Activated CD4-positive, alpha-beta T cell treated with anti-CD3 and anti-CD28 coated beads, Interleukin-2, amount 50 U/mL, for 1 hour (primary cell): Measurements from ENCODE around the gene ITPRIP.

Experiments used
- DNase-seq: peaks from one replicate; pipeline ENCODE4 v3.0.0-alpha.2; 2020

ITPRIP gene

DNA sequence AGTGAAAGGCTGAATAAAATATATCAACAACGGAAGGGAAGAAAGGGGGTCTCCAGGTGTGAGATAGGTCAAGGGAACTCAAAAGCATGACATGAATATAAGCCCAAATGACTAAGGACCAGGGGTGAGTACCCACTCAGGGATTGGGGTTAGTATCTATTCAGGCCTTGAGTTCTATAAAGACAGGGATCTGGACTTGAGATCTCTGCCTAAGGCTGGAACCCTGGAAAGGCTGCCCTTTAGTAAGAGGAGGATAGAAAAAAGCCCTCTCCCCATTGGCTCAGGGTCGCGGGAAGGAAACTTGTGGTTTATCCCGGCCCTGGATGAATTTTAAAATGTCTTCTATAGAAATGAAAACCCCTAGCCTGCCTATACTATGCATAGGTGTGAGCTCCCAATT lies 2.4 kb upstream of the ITPRIP start:
- DNase-seq, result no peak

DNA sequence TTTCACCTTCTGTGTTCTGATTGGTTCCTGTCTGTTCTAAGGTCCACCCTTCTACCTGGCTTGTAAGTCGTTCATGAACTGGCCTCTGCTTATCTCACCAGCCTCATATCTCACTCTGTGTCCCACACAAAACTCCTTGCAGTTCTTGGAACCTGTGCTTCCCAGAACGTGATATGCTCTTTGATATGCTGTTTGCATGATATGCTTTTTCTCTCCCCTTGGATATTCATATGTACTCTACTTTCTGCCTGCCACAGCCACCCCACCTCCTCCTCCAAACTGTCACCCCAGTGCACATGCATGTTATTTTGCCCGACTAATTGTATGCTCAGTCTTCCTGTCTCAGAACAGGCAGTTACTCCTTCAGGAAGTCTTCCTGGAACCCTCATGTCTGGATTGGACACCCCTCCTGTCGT lies 1.9 kb upstream of the ITPRIP start:
- DNase-seq, result no peak

DNA sequence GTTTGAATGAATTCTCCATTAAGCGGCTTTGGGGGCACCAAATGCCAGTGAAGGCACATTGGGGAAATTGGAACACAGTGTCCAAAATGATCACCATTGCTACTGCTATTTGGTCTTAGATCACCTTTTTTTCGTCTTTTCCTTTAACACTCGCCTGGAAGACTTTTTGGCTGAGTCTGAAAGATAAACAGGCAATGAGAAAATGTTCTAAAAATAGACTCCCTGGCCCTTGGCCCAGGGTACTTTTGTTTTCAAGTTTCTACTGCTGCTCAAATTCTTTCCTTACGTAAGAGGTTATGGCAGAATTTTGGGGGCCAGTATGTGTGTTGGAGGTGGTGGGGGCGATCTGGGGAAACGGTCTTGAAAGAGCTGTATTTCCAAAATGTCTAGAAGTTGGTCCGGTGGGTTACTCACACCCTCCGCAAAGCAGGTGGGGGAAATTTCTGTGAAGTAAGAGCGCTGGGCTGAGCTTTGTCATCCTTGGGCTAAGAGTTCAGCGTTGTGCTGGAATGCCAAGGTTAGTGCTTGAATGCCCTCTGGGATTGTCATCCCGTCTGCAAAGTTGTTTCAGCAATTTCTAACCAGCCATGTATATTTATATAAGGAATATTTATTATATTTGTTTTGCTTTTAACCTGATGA lies 1.3 kb upstream of the ITPRIP start:
- no peak for DNase-seq

DNA sequence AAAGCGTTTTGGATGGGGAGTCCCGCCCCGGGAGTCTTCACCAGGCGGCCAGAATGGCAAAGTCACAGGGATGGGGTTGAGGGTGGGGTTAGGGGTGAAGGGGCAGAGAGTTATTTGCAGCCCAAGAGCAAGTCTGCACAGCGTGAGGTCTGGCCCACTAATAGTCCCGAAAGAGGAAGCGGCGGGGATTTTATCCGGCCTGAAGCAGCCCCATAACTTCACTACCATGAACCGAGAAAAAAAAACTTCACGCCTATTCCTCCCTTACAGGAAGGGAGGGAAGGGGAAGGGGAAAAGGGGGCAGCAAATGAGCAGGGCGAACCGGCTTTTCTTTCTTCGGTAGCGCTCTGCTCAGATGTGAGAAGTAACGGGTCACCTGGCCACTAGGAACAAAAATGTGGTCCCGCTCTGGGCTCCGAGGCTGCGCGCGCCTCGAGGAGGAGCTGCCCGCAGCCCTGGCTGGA lies 712 bp downstream of the ITPRIP start:
- no peak for DNase-seq

- no peak for DNase-seq
These were observed 1.3 kb downstream of the ITPRIP start for GRCh38 chr10:104336821-104337467.

GRCh38 chr10:104334965-104335650 lies 3.2 kb downstream of the ITPRIP start:
- no peak for DNase-seq

DNA sequence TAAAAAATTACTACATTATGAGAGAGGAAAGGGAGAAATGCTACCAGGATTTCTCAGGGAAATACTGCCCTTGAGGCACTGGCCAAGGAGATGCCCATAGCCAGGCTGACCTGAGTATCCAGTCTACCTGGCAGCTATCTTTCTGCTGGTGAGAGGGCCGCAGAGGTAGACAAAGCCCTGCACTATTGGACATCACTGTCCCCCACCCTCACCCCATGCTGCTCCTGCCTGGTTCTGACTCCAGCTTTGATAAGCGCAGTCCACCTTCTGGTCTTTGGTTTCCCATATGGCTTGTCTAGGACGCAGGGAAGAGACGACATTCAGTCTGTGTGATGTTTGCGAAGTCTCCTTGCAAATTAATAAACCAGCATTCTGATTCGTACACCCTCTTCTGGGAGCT lies 3.7 kb downstream of the ITPRIP start:
- no peak for DNase-seq

- DNase-seq, result no peak
These were observed 4.4 kb downstream of the ITPRIP start for GRCh38 chr10:104333728-104334373.

DNA sequence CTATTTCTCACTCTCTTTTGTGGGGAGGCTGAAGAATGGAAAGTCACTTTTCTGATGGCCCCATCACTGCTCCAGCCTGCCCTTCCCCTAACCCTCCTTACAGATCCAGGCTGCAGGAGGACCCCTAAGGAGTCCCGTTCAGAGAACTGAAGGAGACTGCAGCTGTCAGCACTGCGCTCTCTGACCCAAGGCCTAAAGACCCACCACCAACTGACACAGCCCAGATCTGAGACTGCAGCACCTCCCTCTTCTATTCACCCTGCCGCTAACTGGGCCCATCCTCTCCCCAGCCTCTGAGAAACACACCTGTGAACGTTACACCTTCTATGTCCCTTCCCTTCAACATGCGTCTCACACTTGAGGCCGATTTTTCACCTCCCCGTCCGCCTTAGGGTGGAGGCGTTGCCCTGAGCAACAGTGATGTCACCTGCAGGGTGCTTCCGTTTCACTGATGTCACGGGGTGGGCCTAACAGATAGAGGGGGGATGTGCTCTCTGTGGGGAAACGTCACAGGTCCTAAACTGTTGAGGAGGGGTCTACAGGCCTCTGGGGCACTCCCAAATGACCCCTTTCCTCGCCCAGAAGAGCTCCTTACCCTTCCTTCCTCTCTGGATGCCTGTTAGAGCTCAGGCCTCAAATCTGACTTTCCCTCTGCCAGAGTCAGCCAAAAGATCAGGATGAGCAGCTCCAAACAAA lies 5.1 kb downstream of the ITPRIP start:
- peak; percentile 69 for DNase-seq

GRCh38 chr10:104332243-104333031 lies 5.8 kb downstream of the ITPRIP start:
- no peak for DNase-seq

GRCh38 chr10:104331208-104331838 lies 6.9 kb downstream of the ITPRIP start:
- DNase-seq, result no peak

DNA sequence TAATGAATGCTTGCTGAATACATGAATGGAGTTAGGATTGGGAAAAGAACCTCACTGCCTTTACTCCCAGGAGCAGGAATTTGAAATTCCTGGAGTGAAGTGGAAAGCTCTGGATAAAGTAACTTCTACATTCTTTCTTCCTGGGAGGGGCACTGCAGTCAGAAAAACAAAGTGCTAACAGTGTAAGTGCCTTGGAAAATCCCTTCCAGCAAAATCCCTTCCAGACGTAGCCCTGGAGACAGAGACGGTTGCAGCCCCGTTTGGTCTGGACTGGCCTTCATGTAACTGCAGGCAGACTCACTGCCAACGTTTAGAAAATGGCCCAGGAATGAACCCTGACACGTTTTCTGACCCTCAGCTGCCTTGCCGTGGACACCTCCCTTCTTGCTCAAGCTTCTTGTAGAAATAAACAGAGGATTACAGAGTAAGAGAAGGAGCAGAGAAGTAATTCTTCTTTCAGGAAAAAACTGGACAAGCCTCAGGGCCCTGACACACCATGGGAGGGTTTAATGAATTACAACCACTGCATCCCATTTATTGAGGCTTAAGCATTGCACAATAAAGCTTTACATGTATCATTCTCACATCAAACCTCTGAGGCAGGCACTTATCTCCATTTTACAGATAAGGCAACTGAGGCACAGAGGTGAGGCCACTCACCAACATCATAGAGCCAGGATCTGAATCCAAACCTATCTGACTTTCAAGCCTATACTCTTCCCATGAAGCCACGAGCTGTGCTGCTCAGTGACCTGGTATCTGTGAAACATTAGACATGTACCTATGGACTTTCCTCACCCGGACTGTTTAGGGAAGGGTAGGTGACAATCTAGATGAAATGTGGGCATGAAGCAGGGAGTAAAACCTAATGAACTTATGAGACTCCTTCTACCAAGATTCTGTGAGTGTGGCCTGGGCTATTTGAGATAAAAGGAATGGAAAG lies 7.8 kb downstream of the ITPRIP start:
- DNase-seq, result no peak

GRCh38 chr10:104329735-104330134 lies 8.5 kb downstream of the ITPRIP start:
- no peak for DNase-seq

DNA sequence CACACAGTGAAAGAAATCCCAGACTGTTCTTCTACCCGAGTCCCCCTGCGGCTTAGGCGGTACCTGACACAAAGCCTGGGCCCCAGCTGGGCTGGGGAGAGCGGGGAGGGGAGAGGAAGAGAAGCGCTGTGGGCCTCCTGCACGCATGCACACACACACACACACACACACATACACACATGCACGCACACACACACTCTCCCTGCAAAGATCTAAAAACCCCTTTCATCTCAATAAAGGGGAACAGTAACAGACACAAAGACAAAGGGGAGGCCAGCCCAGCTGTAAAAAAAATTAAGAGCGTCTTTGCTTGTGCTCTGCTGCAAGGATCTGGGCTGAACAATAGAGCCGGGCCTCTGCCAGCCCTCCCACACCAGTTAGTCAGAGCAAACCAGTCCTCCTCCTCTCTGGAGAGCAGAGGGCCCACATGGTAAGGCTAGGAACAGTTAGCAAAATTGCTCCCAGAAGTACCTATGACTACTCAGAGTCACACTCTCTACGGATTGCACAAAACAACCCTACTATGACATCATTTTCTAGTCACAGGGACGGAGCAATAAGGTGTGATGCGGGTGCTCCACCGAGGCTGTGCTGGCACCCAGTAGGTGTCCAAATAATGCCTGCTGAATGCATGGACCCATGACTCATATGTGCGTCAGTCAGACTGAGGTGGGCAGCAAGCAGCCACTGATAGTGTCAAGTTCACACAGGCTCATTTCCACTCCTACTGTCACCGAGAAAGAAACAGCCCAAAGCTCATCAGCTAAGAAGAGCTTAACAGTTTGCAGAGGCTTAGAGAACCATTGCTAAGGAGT lies 9.2 kb downstream of the ITPRIP start:
- peak; percentile 69 for DNase-seq

- no peak for DNase-seq
These were observed 9.7 kb downstream of the ITPRIP start for GRCh38 chr10:104328646-104328895.

DNA sequence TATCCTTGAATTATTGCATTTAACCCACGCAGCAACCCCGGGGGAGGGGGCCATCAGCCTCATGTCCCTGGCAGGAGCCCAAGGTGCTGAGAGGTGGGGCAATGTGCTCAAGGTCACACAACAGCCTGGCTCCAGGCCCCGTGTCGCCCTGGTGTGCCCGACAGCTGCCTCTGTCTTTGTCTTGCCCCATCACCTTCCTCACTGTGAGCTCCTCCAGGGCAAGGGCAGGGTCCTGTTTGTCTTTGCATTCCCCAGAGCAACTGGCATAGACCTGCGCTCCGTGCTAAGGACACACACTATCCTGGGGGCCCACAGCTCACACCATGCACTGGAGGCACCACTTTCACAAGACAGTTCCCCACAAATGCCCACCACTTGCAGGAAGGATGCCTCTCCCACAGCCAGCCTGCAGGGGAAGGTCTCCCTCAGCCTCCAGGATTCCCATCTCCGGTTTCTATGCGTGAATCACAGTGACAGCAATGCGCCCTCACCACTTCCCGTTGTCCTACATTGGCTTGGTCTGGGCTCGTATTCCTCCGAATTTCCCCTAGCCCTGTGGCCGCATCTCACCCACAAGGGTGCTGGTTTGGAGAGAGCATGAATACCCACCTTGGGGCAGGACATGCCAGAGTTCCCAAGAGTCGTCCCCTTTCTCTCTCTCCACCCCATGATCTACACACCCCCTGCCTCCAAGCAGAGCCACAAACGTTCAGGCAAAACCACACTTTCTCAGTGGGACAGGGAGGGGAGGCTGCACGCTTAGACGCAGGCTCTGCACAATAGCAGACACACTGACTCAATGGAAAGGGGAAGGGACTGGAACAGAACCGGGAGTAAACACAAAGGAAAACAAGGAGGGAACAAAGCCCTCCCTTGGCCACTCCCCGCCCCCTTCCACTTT lies 10.3 kb downstream of the ITPRIP start:
- no peak for DNase-seq

DNA sequence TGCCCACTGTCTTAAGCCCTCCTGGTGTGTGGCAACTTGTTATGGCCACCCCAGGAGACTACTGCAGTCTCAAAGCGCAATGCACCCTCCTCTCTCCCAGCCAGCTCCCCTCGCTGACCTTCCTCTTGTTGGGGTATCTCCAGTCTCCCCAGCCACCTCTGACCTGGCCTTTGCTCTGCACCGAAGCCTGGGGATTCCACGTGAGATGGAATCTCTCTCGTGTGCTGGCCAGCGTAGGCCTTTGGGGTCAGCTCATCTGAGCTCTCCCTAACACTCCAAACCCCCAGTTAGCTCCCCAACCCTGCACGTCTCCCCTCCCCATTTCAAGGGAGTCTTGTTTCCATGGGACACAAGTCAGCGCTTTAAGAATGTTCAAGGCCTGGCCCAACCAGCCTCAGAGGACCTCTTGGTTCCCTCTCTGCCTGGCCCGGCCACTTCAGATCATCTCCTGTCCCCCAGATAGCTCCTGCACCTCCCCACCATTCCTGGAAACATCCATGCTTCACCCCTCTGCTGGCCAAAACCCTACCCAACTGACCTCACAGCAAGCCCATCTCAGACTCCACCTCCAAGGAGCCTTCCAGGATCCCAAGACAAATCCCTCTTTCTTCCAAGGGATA lies 11.2 kb downstream of the ITPRIP start:
- no peak for DNase-seq
